AG04449 (cell line): ENCODE results near the gene NSMCE4A.

Experiments used
- CTCF ChIA-PET: fragments of 350-600 bp; formaldehyde crosslinking; extraction: SDS; loops from one replicate; lab custom pipeline; 2021; ENCODE audit warnings: antibody characterized with exemption; lab: Yijun Ruan, JAX
- POLR2A ChIA-PET: fragments of 400-600, 350-600 bp; formaldehyde crosslinking; extraction: SDS; loops from one replicate; lab custom pipeline; 2020; ENCODE audit warnings: antibody characterized with exemption, inconsistent platforms; lab: Yijun Ruan, JAX
- DNase-seq: peaks from one replicate; pipeline ENCODE4 v3.0.0-alpha.2; 2010; ENCODE audit warnings: low read depth, low spot score
- H3K4me3 ChIP-seq: 2 replicates; pipeline ENCODE4 v1.5.1; 2011; ENCODE audit warnings: low read depth, mild to moderate bottlenecking, control low read depth, low read length
- CTCF ChIP-seq: IDR thresholded peaks from one replicate; pipeline ENCODE4 v1.5.1; 2011; ENCODE audit warnings: mild to moderate bottlenecking, moderate library complexity, low read length, control low read depth, inconsistent platforms; ENCODE audit not compliant: insufficient read depth; ENCODE audit errors: missing control alignments

Gene NSMCE4A

GRCh38 chr10:121965996-121966395 is 9.0 kb downstream of the NSMCE4A start:
- TF ChIP-seq CTCF, result no peak
- H3K4me3 ChIP-seq, result no peak overlapping the region
- POLR2A ChIA-PET, result no interaction called here
- no peak for DNase-seq
- CTCF ChIA-PET, result interaction anchor here (1.0 to 1.3 kb wide), 2 partner anchors 8 to 9 kb away, joined by 4 read pairs; no protein-coding TSS in a partner anchor

- no peak overlapping the region for H3K4me3 ChIP-seq
- ChIA-PET CTCF (interaction anchor here (0.7 kb wide), 1 partner anchor 14 kb away, joined by 3 read pairs; the partner anchor contains the start of gene NSMCE4A), POLR2A (interaction anchor here (1.5 kb wide), 1 partner anchor 34 kb away, joined by 3 read pairs; the partner anchor contains the start of gene ATE1)
- DNase-seq, result no peak
- TF ChIP-seq CTCF, result no peak
Measured at GRCh38 chr10:121961456-121961855, 13.6 kb downstream of the NSMCE4A start.

GRCh38 chr10:121959671-121960070 is 15.3 kb downstream of the NSMCE4A start:
- no peak overlapping the region for H3K4me3 ChIP-seq
- CTCF ChIA-PET, result interaction anchor here (1.3 kb wide), 1 partner anchor 16 kb away, joined by 4 read pairs; no protein-coding TSS in a partner anchor
- TF ChIP-seq CTCF, result no peak
- POLR2A ChIA-PET, result no interaction called here
- no peak for DNase-seq

- ChIA-PET POLR2A (no interaction called here), CTCF (interaction anchor here (0.6 to 1.6 kb wide), 7 partner anchors 9 to 186 kb away, joined by 3 to 5 read pairs (median 3); no protein-coding TSS in a partner anchor)
- H3K4me3 ChIP-seq, result no peak overlapping the region
- DNase-seq, result no peak
- TF ChIP-seq CTCF, result no peak
Measured at GRCh38 chr10:121956111-121957061, 18.6 kb downstream of the NSMCE4A start.

GRCh38 chr10:121952226-121952625 is 22.8 kb downstream of the NSMCE4A start:
- H3K4me3 ChIP-seq, result no peak overlapping the region
- POLR2A ChIA-PET, result no interaction called here
- CTCF ChIA-PET, result interaction anchor here (1.2 kb wide), 1 partner anchor 23 kb away, joined by 4 read pairs; the partner anchor contains the start of gene NSMCE4A
- no peak for TF ChIP-seq CTCF
- no peak for DNase-seq

- CTCF ChIA-PET, result interaction anchor here (0.8 kb wide), 1 partner anchor 18 kb away, joined by 3 read pairs; no protein-coding TSS in a partner anchor
- no peak overlapping the region for H3K4me3 ChIP-seq
- no peak for TF ChIP-seq CTCF
- DNase-seq, result no peak
- POLR2A ChIA-PET, result no interaction called here
Measured at GRCh38 chr10:121949451-121949850, 25.6 kb downstream of the NSMCE4A start.
